Fibroblast of the aortic adventitia (primary cell): ENCODE results near the gene DNAJC4. TPM values are rescaled to one million over a fixed set of nuclear protein-coding genes. Genes with fewer than 3 reads are reported as not detected.
A peak's percentile ranks its signal among the peaks of the same experiment; 100 is the strongest.
"Not testable (repeated sequence)": the region's sequence is repeated elsewhere in the genome, so short reads cannot be mapped to it uniquely, and the experiment has no call there.

Experiments
- DNase-seq: peaks from one replicate; pipeline ENCODE4 v3.0.0-alpha.2; 2010; ENCODE audit warnings: low read depth
- H3K4me3 ChIP-seq: 2 replicates; pipeline ENCODE4 v1.5.1; 2011; ENCODE audit warnings: low read depth, mild to moderate bottlenecking, control low read depth, low read length, moderate library complexity
- total RNA-seq: library from RNA; depleted of rRNA; stranded (reverse); fragments of >200 nt; gene quantifications from 2 replicates; pipeline ENCODE4 v1.2.3, GENCODE V29; 2012; ENCODE audit warnings: low replicate concordance
- TF ChIP-seq, protein P1 (sequence below): IDR thresholded peaks from 2 replicates; pipeline ENCODE4 v1.5.1; 2011; ENCODE audit warnings: mild to moderate bottlenecking, low read length, control low read depth, inconsistent platforms; ENCODE audit not compliant: insufficient read depth

The DNAJC4 gene
- total RNA-seq, 1 donor, result 9.0 TPM

DNA sequence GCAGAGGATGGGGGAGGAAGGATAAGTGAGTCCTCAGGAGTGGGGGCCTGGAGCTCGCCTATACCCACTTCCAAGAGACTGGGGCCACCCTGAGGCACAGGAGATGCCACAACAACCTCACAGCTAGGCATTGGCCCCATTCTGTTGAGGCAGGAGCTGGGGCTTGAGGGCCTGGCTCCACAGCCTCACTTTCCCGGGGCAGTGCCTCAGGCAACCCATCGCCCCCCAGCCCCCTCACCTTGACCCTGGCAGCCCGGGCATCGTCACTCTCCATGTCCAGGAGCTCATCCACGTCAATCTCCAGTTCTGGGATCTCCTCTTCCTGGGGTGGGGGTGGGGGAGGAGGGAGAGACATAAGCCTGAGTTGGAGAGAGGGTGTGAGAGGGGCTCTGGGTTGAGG is 14.6 kb downstream of the DNAJC4 start:
- H3K4me3 ChIP-seq, result peak overlapping the region; percentile 93
- TF ChIP-seq, protein P1, sequence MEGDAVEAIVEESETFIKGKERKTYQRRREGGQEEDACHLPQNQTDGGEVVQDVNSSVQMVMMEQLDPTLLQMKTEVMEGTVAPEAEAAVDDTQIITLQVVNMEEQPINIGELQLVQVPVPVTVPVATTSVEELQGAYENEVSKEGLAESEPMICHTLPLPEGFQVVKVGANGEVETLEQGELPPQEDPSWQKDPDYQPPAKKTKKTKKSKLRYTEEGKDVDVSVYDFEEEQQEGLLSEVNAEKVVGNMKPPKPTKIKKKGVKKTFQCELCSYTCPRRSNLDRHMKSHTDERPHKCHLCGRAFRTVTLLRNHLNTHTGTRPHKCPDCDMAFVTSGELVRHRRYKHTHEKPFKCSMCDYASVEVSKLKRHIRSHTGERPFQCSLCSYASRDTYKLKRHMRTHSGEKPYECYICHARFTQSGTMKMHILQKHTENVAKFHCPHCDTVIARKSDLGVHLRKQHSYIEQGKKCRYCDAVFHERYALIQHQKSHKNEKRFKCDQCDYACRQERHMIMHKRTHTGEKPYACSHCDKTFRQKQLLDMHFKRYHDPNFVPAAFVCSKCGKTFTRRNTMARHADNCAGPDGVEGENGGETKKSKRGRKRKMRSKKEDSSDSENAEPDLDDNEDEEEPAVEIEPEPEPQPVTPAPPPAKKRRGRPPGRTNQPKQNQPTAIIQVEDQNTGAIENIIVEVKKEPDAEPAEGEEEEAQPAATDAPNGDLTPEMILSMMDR, result no peak
- no peak for DNase-seq

DNA sequence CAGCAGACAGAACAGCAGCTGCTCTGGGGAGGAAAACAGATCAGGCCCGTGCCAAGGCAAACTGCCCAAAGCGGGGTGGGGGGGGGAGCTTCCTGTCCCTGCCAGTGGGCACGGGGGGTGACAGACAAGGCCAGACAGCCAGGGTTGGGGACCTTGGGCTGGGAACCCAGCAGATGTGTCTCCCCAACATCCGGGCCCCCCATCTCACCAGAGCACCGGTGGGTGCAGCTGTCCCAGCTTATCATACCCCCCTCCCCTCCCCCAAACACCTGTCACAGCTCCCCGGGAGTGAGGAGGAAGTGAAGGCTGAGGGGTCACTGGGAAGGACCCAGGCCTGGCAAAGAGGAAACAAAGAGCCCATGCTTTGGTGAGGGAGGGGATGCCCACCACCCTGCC is 15.1 kb downstream of the DNAJC4 start:
- peak overlapping the region; percentile 93 for H3K4me3 ChIP-seq
- no peak for DNase-seq
- TF ChIP-seq, protein P1, result no peak

DNA sequence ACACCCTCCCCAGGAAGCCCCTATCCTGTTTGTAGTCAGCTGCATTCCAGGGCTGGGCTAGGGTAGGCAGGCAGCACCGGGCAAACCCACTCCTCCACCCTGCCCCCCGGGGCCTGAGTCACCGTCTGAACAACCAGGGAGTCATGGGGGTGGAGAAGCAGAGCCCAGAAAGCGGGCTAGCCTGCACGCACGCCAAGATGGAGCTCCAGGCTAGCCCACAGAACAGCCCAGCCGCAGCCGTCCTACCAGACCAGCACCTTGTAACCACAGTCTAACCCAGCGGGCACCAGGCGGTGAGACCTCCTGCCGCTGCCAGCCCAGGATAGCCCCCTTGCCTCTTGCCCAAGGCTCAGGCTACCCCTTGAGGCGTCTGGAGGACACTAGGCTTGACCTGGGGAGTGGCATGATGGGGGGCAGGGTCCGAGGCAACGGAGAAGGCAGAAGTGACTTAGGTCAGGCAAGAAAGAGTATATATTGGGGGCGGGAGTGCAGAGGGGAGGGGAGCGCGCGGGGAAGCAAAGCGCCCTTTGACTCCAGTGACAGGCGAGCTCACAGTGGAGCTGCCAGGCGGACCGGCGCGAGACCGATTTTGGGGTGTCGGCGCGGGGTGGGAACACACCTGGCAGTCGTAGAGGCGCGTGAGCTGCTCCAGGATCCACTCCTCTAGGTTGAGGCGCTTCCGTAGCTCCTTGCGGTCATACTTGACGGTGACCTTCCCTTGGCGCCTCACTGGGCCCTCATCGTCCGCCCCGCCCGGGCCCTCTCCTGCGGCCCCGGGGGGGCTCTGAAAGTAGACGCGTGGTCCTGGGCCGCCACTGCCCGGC is 15.7 kb downstream of the DNAJC4 start:
- TF ChIP-seq, protein P1, result no peak
- peak; percentile 84 for DNase-seq
- H3K4me3 ChIP-seq, result peak overlapping the region; percentile 93

DNA sequence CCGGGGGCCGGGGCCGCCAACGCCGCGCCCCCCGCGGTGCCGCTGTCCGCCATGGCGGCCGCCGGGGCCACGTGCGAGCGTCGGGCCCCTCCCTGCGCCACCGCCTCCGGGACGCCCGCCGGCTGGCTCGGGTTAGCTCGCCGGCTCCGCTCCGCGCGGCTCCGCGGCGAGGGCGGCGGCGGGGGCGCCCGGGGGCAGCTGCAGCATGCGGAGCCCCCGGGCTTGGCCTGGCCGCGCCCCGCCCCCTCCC is 16.2 kb downstream of the DNAJC4 start:
- H3K4me3 ChIP-seq, result peak overlapping the region; percentile 93
- not testable (repeated sequence) for DNase-seq

DNA sequence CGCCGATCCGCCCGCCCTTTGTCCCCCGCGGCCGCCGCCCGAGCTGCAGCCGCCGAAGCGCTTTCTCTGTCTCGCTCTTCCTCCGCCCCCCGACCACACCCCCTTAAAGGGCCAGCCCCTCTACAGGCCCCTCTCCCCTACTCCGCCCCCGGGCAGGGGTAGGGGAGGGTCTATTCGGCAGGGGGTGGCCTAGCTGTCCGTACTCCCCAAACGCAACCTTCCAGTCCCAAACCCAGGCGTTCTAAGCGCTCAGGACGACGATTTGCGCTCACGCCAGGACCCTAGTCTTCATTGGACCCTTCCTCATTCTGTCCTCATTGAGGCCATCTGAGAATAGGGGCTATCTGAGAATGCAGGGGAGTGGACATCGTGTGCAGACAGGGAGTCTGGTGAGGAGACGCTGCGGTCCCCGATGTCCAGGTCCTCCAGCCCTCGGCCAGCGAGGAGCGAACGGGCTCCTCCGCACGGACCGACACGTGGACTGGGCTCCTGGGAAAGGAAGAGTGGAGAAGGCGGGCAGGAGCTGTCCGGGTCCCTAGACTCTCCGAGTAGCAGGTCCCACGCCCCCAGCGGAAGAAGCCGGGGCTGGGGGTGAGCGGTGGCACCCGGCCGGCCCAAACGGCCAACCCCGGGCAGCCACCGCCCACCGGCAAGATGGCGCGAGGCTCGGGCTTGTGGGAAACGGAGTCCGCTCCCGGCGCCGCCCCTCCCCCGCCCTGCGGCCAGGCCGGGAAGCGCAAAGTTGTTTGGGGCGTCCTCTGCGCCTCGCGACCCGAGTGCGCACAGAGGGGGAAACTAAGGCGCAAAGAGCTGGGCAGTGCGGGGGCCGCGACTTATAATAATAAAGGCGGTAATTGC is 16.8 kb downstream of the DNAJC4 start, which contains the start of gene PPP1R14B:
Gene PPP1R14B, minus strand, starts transcription at position 73 of the 858 bp plus-strand sequence. CDS start 270 bp downstream, outside the sequence.
- TF ChIP-seq, protein P1, result peak; percentile 4
- peak; percentile 76 for DNase-seq
- H3K4me3 ChIP-seq, result peak within 1 kb of the TSS; percentile 93

DNA sequence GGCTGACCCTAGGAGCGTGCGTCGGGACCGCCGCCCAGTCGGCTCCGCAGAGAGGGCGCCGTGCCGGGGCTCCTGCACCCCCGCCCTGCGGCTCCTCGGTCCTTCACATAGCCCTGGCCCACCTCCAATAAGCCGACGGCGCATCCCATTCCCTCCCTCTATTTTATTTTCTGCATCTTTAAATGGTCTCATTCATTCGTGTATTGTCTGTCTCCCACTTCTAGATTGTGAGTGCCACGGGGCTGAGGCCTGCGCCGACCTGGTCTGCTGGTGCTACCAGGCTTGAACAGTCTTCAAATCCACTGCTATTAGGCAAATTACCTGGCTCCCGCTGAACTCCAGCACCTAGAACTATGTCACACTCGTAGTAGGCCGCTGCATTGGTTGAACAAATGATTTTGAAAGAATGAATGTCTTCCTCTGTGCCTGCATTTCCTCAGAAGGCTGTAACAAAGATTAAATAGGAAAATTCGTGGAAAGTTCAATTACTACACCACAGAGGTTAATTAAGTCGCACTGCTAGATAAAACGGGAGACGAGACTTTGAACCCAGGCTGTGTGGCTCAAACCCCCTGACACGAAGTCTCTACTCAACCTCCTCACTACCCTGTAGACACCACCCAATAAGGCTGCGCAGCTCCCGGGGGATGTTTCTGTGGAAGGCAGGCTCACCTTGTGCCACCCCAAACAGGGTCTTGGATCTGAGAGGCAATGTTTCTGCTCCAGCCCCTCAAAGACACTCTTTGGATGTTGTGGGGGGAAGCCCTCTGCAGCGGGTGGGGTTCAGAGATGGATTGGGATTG is 17.6 kb downstream of the DNAJC4 start:
- TF ChIP-seq, protein P1, result no peak
- H3K4me3 ChIP-seq, result peak overlapping the region; percentile 82
- DNase-seq, result no peak

DNA sequence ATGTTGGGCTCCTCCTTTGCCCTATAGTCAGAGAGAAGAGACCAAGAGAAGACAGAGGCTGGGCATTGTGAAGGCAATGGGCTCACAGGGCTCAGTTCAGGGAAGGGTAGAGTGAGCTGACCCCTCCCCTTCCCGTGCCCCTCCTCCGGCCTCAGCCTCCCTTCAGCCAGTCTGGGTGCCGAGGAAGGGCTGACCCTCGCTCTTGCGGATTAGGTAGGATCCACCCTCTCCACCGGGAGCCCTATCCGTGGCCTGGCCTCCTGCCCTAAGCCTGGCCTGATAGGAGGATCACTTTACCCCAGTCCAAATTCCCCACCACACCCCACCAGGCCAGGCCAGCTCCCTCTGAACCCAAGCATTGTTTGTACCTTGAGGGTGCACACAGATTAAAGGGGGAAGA is 18.2 kb downstream of the DNAJC4 start:
- TF ChIP-seq, protein P1, result no peak
- DNase-seq, result no peak
- no peak overlapping the region for H3K4me3 ChIP-seq
